Kidney epithelial cell (primary cell): Measurements from ENCODE around the gene SGMS1. TPM values are rescaled to one million over a fixed set of nuclear protein-coding genes. Genes with fewer than 3 reads are reported as not detected.
"Not testable (repeated sequence)": the region's sequence is repeated elsewhere in the genome, so short reads cannot be mapped to it uniquely, and the experiment has no call there.

ENCODE experiments used
- DNase-seq: peaks from one replicate; pipeline ENCODE4 v3.0.0-alpha.2; 2010; ENCODE audit warnings: low read depth
- H3K27me3 ChIP-seq: 2 replicates; pipeline ENCODE4 v1.6.0; 2011; ENCODE audit warnings: low read length; ENCODE audit not compliant: control insufficient read depth, insufficient read depth
- H3K36me3 ChIP-seq: 2 replicates; pipeline ENCODE4 v1.5.1; 2011; ENCODE audit warnings: low read length; ENCODE audit not compliant: control insufficient read depth, insufficient read depth
- H3K4me3 ChIP-seq: 2 replicates; pipeline ENCODE4 v1.5.1; 2011; ENCODE audit warnings: low read depth, mild to moderate bottlenecking, control low read depth, low read length
- total RNA-seq: library from RNA; depleted of rRNA; stranded (reverse); fragments of >200 nt; gene quantifications from 2 replicates; pipeline ENCODE4 v1.2.3, GENCODE V29; 2015
- TF ChIP-seq, protein P1 (sequence below): IDR thresholded peaks from 2 replicates; pipeline ENCODE4 v1.5.1; 2011; ENCODE audit warnings: mild to moderate bottlenecking, moderate library complexity, low read length, control low read depth, inconsistent platforms; ENCODE audit not compliant: insufficient read depth, poor library complexity, severe bottlenecking

SGMS1 gene
- total RNA-seq, 1 donor from 2014 or later = 27.0 TPM

DNA sequence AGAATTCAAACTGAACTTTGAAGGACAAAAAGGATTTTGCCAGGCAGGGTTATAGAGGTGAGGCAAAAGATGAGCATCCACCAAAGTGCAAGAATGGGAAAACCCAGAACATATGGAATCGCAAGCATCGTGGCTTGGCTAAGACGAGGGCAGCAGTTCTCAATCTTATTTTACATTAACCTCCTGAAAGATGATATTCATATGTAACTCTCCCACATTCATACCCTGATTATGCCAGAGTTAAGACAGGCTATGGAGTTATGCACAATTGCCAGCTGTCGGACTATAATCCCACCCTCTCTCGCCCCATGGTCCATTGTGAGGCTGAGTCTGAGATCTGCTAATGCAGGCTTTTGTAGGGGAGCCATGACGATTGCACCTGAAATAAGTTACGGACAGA is 351.2 kb downstream of the SGMS1 start:
- Histone ChIP-seq H3K36me3 (no peaks in the 10 kb centered on the region), H3K4me3 (no peak overlapping the region), H3K27me3 (no peaks in the 10 kb centered on the region)
- DNase-seq = no peak
- TF ChIP-seq, protein P1, sequence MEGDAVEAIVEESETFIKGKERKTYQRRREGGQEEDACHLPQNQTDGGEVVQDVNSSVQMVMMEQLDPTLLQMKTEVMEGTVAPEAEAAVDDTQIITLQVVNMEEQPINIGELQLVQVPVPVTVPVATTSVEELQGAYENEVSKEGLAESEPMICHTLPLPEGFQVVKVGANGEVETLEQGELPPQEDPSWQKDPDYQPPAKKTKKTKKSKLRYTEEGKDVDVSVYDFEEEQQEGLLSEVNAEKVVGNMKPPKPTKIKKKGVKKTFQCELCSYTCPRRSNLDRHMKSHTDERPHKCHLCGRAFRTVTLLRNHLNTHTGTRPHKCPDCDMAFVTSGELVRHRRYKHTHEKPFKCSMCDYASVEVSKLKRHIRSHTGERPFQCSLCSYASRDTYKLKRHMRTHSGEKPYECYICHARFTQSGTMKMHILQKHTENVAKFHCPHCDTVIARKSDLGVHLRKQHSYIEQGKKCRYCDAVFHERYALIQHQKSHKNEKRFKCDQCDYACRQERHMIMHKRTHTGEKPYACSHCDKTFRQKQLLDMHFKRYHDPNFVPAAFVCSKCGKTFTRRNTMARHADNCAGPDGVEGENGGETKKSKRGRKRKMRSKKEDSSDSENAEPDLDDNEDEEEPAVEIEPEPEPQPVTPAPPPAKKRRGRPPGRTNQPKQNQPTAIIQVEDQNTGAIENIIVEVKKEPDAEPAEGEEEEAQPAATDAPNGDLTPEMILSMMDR = no peak

DNA sequence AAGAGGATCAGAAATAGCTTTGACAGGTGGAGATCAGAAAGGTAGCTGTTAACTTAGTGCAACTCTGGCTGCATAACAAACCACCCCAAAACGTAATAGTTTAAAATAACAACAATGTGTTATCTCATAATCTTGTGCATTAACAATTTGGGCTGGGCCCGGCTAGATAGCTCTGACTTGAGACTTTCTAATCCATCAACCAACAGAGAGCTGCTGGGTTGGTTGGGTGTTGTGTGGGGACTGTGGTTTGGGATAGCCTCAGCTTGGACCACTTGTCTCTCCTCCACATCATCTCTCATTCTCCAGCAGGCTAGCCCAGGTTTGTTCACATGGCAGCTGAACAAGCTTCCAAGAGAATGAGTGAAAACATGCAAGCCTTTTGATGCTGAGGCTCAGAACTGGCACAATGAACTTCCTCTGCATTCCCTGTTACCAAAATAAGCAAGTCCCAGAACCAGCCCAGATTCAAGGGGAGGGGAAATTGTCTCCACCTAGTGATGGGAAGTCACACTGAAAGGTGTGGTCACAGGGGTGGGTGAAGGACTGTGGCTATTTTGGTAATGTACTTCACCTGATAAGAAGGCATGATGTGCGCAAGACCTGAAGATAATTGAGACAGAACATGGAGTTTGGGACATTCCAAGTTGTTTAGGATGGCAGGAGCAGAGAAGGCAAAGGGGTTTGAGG is 352.0 kb downstream of the SGMS1 start:
- TF ChIP-seq, protein P1 = no peak
- DNase-seq = no peak
- no peaks in the 10 kb centered on the region for H3K27me3 ChIP-seq
- no peak overlapping the region for H3K4me3 ChIP-seq
- no peaks in the 10 kb centered on the region for H3K36me3 ChIP-seq

DNA sequence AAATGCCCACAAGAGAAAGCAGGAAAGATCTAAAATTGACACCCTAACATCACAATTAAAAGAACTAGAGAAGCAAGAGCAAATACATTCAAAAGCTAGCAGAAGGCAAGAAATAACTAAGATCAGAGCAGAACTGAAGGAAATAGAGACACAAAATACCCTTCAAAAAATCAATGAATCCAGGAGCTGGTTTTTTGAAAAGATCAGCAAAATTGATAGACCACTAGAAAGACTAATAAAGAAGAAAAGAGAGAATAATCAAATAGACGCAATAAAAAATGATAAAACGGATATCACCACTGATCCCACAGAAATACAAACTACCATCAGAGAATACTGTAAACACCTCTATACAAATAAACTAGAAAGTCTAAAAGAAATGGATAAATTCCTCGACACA is 355.9 kb downstream of the SGMS1 start:
- H3K36me3 ChIP-seq, H3K4me3 ChIP-seq, DNase-seq, H3K27me3 ChIP-seq: not testable (repeated sequence)

DNA sequence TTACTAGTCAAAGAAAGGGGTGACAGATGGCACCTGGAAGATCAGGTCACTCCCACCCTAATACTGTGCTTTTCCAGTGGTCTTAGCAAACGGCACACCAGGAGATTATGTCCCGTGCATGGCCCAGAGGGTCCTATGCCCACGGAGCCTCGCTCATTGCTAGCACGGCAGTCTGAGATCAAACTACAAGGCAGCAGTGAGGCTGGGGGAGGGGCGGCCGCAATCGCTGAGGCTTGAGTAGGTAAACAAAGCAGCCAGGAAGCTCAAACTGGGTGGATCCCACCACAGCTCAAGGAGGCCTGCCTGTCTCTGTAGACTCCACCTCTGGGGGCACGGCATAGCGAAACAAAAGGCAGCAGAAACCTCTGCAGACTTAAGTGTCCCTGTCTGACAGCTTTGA is 361.1 kb downstream of the SGMS1 start:
- DNase-seq, H3K27me3 ChIP-seq, H3K36me3 ChIP-seq, H3K4me3 ChIP-seq: not testable (repeated sequence)

DNA sequence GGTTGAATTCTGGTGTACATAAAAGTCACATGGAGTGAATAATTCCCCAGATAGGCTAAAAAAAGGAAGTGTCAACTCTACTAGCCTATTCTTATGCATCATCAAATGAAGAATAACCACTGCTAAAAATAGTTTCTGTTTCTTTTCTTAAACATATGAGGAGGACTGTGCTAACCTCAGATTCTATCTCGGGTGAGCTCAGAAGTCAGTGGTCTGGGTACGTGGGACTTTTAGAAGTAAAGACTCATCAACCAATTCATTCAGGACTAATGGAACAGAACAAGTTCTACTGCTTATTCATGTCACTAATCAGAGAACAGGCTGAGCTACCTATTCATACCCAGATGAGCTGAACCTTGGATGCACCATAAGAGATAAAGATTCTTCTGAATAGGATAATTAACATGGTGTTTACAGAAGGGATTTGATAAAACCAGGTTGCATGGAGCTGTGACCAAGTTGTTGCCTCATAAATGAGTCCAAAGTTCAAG is 362.9 kb downstream of the SGMS1 start:
- TF ChIP-seq, protein P1 = no peak
- Histone ChIP-seq H3K27me3 (no peaks in the 10 kb centered on the region), H3K4me3 (no peak overlapping the region), H3K36me3 (no peaks in the 10 kb centered on the region)
- DNase-seq = no peak

Other genes starting within 250 kb of the SGMS1 start
- gene ASAH2B, start 116.0 kb upstream of the SGMS1 start, total RNA-seq = 3.8 and 11.2 TPM in 2 replicates